Subcutaneous abdominal adipose tissue (tissue), 5 donors: Measurements from ENCODE around the gene EIF5B.
"Not testable (repeated sequence)": the region's sequence is repeated elsewhere in the genome, so short reads cannot be mapped to it uniquely, and the experiment has no call there.

ENCODE experiments used
- H3K27ac ChIP-seq: one replicate; pipeline ENCODE4 v1.7.0; 2013; ENCODE audit warnings: low read depth, mild to moderate bottlenecking, inconsistent platforms, low read length, moderate library complexity
- H3K27me3 ChIP-seq, 5 donors: one replicate each; pipeline ENCODE4 v1.7.0; 2013; ENCODE audit warnings: low read length in 5 of 5, inconsistent platforms in 1 of 5; ENCODE audit not compliant: control insufficient read depth in 5 of 5, insufficient read depth in 4 of 5
- H3K36me3 ChIP-seq, 5 donors: one replicate each; pipeline ENCODE4 v1.7.0; 2013; ENCODE audit warnings: low read length in 5 of 5; ENCODE audit not compliant: control insufficient read depth in 5 of 5, insufficient read depth in 5 of 5
- H3K4me1 ChIP-seq, 5 donors: one replicate each; pipeline ENCODE4 v1.7.0; 2013; ENCODE audit warnings: low read length in 5 of 5, mild to moderate bottlenecking in 3 of 5, moderate library complexity in 1 of 5; ENCODE audit not compliant: control insufficient read depth in 5 of 5, insufficient read depth in 5 of 5
- H3K4me3 ChIP-seq, 5 donors: one replicate each; pipeline ENCODE4 v1.7.0; 2013; ENCODE audit warnings: low read length in 5 of 5, low read depth in 1 of 5
- H3K9ac ChIP-seq, 5 donors: one replicate each; pipeline ENCODE4 v1.7.0; 2013; ENCODE audit warnings: low read length in 5 of 5, mild to moderate bottlenecking in 4 of 5, moderate library complexity in 3 of 5
- H3K9me3 ChIP-seq, 5 donors: one replicate each; pipeline ENCODE4 v1.7.0; 2013; ENCODE audit warnings: low read length in 5 of 5; ENCODE audit not compliant: control insufficient read depth in 5 of 5
- donor health status: healthy.
- donor health status: healthy.
- donor health status: healthy.
- donor health status: healthy.
- donor health status: healthy.

EIF5B gene

GRCh38 chr2:99337113-99338028 is at the start of gene EIF5B:
Gene EIF5B (plus strand): TSS chr2:99337389. CDS start chr2:99337555, 166 bp downstream.
- H3K36me3 ChIP-seq: peaks cover 5 to 9% (median 6%) of the 10 kb centered on the region in 5 donors
- peak within 1 kb of the TSS; percentile 96 to 100 (median 99) for H3K4me3 ChIP-seq
- peak within 1 kb of the TSS; percentile 93 to 97 (median 96) for H3K9ac ChIP-seq
- peak within 1 kb of the TSS; percentile 99 for H3K27ac ChIP-seq
- H3K27me3 ChIP-seq: no peaks in the 10 kb centered on the region
- H3K9me3 ChIP-seq: no peaks in the 10 kb centered on the region
- peaks cover 13 to 32% (median 28%) of the 10 kb centered on the region in 5 donors for H3K4me1 ChIP-seq

- Histone ChIP-seq H3K27me3 (no peaks in the 10 kb centered on the region), H3K27ac (no peak overlapping the region), H3K4me1 (no peaks in the 10 kb centered on the region), H3K4me3 (no peak overlapping the region), H3K9me3 (no peaks in the 10 kb centered on the region), H3K9ac (no peak overlapping the region), H3K36me3 (peaks cover 0 to 8% (median 5%) of the 10 kb centered on the region in 5 donors)
Observed at GRCh38 chr2:99297994-99298393, 39.2 kb upstream of the EIF5B start.

- peaks cover 0 to 17% (median 5%) of the 10 kb centered on the region in 5 donors for H3K36me3 ChIP-seq
- H3K27ac ChIP-seq: no peak overlapping the region
- H3K9ac ChIP-seq: no peak overlapping the region
- no peaks in the 10 kb centered on the region for H3K4me1 ChIP-seq
- H3K9me3 ChIP-seq: no peaks in the 10 kb centered on the region
- H3K4me3 ChIP-seq: no peak overlapping the region
- no peaks in the 10 kb centered on the region for H3K27me3 ChIP-seq
Observed at GRCh38 chr2:99299580-99299979, 37.6 kb upstream of the EIF5B start.

- H3K27me3 ChIP-seq, H3K9me3 ChIP-seq: not testable (repeated sequence)
Observed at GRCh38 chr2:99301097-99301496, 36.1 kb upstream of the EIF5B start, which contains the start of gene LYG1. Gene LYG1 (minus strand): TSS chr2:99301197. CDS start chr2:99295670, 5,527 bp downstream.

GRCh38 chr2:99317161-99317872 is 19.9 kb upstream of the EIF5B start:
- H3K4me1 ChIP-seq: no peaks in the 10 kb centered on the region
- H3K9ac ChIP-seq: no peak overlapping the region
- H3K4me3 ChIP-seq: no peak overlapping the region
- H3K36me3 ChIP-seq: peaks cover 20 to 50% (median 32%) of the 10 kb centered on the region in 5 donors
- no peak overlapping the region for H3K27ac ChIP-seq
- H3K27me3 ChIP-seq: no peaks in the 10 kb centered on the region
- peaks cover 0 to 4% (median 0%) of the 10 kb centered on the region in 5 donors for H3K9me3 ChIP-seq

More at GRCh38 chr2:99301097-99301496, 36.1 kb upstream of the EIF5B start, which contains the start of gene LYG1:
- H3K9ac ChIP-seq, H3K27ac ChIP-seq, H3K4me3 ChIP-seq, H3K4me1 ChIP-seq: not testable (repeated sequence)
- peaks cover 0 to 17% (median 8%) of the 10 kb centered on the region in 5 donors for H3K36me3 ChIP-seq

- not testable (repeated sequence) for H3K27me3 ChIP-seq, H3K9ac ChIP-seq, H3K9me3 ChIP-seq, H3K27ac ChIP-seq, H3K4me3 ChIP-seq, H3K4me1 ChIP-seq
- peaks cover 22 to 55% (median 34%) of the 10 kb centered on the region in 5 donors for H3K36me3 ChIP-seq
Observed at GRCh38 chr2:99317873-99318200, 19.4 kb upstream of the EIF5B start.

- no peaks in the 10 kb centered on the region for H3K9me3 ChIP-seq
- H3K27ac ChIP-seq: no peak overlapping the region
- H3K27me3 ChIP-seq: no peaks in the 10 kb centered on the region
- H3K4me1 ChIP-seq: no peaks in the 10 kb centered on the region
- H3K9ac ChIP-seq: no peak overlapping the region
- H3K4me3 ChIP-seq: no peak overlapping the region
- peaks cover 22 to 85% (median 58%) of the 10 kb centered on the region in 5 donors for H3K36me3 ChIP-seq
Observed at GRCh38 chr2:99325384-99325783, 11.8 kb upstream of the EIF5B start.

- Histone ChIP-seq H3K27me3 (no peaks in the 10 kb centered on the region), H3K9me3 (no peaks in the 10 kb centered on the region), H3K9ac (peak within 1 kb of the TSS; percentile 82 to 97 (median 96)), H3K4me1 (peaks cover 13 to 32% (median 28%) of the 10 kb centered on the region in 5 donors), H3K36me3 (peaks cover 8 to 19% (median 16%) of the 10 kb centered on the region in 5 donors), H3K4me3 (peak within 1 kb of the TSS; percentile 96 to 100 (median 99)), H3K27ac (peak within 1 kb of the TSS; percentile 99)
Observed at GRCh38 chr2:99335911-99336803, 1.0 kb upstream of the EIF5B start, which contains the start of gene TXNDC9. Gene TXNDC9 (minus strand): TSS chr2:99336333. CDS start chr2:99333210, 3,123 bp downstream.

GRCh38 chr2:99336804-99337112 is 431 bp upstream of the EIF5B start:
- Histone ChIP-seq H3K36me3 (peaks cover 8 to 15% (median 11%) of the 10 kb centered on the region in 5 donors), H3K4me3 (peak overlapping the region; percentile 84 to 100 (median 99)), H3K27me3 (no peaks in the 10 kb centered on the region), H3K9ac (peak overlapping the region; percentile 60 to 97 (median 96)), H3K27ac (peak overlapping the region; percentile 99), H3K4me1 (peaks cover 13 to 32% (median 28%) of the 10 kb centered on the region in 5 donors), H3K9me3 (no peaks in the 10 kb centered on the region)
